BLaER1 treated with 17β-estradiol and CSF1 and Interleukin-3, amounts not matched to agents 10 nM and 100 nM (cell line): ENCODE data around the gene DPYSL5.
A peak's percentile ranks its signal among the peaks of the same experiment; 100 is the strongest.
"Not testable (repeated sequence)": the region's sequence is repeated elsewhere in the genome, so short reads cannot be mapped to it uniquely, and the experiment has no call there.

Experiments
- H3K27ac ChIP-seq, 11 experiments: shearing (Covaris generic); formaldehyde crosslinking; 2 replicates each; pipeline ENCODE4 v1.8.1; 2022
- H3K27me3 ChIP-seq, 11 experiments: shearing (Covaris generic); formaldehyde crosslinking; 2 replicates each; pipeline ENCODE4 v1.8.1; 2022
- H3K36me3 ChIP-seq, 11 experiments: shearing (Covaris generic); formaldehyde crosslinking; 2 replicates each; pipeline ENCODE4 v1.8.1; 2022
- H3K4me1 ChIP-seq, 10 experiments: shearing (Covaris generic); formaldehyde crosslinking; 2 replicates each; pipeline ENCODE4 v1.8.1; 2022
- H3K4me2 ChIP-seq, 11 experiments: shearing (Covaris generic); formaldehyde crosslinking; 2 replicates each; pipeline ENCODE4 v1.8.1; 2022
- H3K4me3 ChIP-seq, 10 experiments: shearing (Covaris generic); formaldehyde crosslinking; 2 replicates each; pipeline ENCODE4 v1.8.1; 2022
- H3K9ac ChIP-seq, 11 experiments: shearing (Covaris generic); formaldehyde crosslinking; 2 replicates each; pipeline ENCODE4 v1.8.1; 2022
- H3K9me3 ChIP-seq, 11 experiments: shearing (Covaris generic); formaldehyde crosslinking; replicated peaks in 1 of 11; 2 replicates each; pipeline ENCODE4 v1.8.1; 2022
- H4K20me1 ChIP-seq, 11 experiments: shearing (Covaris generic); formaldehyde crosslinking; 2 replicates each; pipeline ENCODE4 v1.8.1; 2022
- Cebpa-rat ChIP-seq, 11 experiments: shearing (Covaris generic); IDR thresholded peaks; 2 replicates each; pipeline ENCODE4 v1.8.1; 2022

The DPYSL5 gene

GRCh38 chr2:26913606-26913998, 65.7 kb downstream of the DPYSL5 start:
- Histone ChIP-seq H3K4me2 (no peak overlapping the region), H3K4me3 (no peak overlapping the region), H3K4me1 (no peaks in the 10 kb centered on the region; a peak in 1 of 20 replicates), H3K36me3 (no peaks in the 10 kb centered on the region), H3K27ac (no peak overlapping the region), H3K9me3 (peaks cover 0 to 8% (median 4%) of the 10 kb centered on the region in 11 experiments; a peak in 5 of 22 replicates), H3K27me3 (no peaks in the 10 kb centered on the region), H3K9ac (no peak overlapping the region), H4K20me1 (no peaks in the 10 kb centered on the region)
- TF ChIP-seq Cebpa-rat (IDR thresholded peaks at IDR 0.05), result no peak

GRCh38 chr2:26913999-26914658, 66.2 kb downstream of the DPYSL5 start:
- Histone ChIP-seq H3K27me3 (no peaks in the 10 kb centered on the region), H3K4me1 (no peaks in the 10 kb centered on the region; a peak in 1 of 20 replicates), H3K36me3 (no peaks in the 10 kb centered on the region), H3K4me2 (no peak overlapping the region), H4K20me1 (no peaks in the 10 kb centered on the region), H3K4me3 (no peak overlapping the region), H3K9me3 (peaks cover 0 to 8% (median 4%) of the 10 kb centered on the region in 11 experiments; a peak in 5 of 22 replicates), H3K27ac (no peak overlapping the region), H3K9ac (no peak overlapping the region)
- TF ChIP-seq Cebpa-rat (IDR thresholded peaks at IDR 0.05), result no peak

- TF ChIP-seq Cebpa-rat (IDR thresholded peaks at IDR 0.05), result no peak
- Histone ChIP-seq H3K36me3 (no peaks in the 10 kb centered on the region), H3K27ac (no peak overlapping the region), H3K9me3 (peaks cover 0 to 8% (median 4%) of the 10 kb centered on the region in 11 experiments; a peak in 5 of 22 replicates), H3K4me2 (no peak overlapping the region), H3K27me3 (no peaks in the 10 kb centered on the region), H3K9ac (no peak overlapping the region), H4K20me1 (no peaks in the 10 kb centered on the region), H3K4me3 (no peak overlapping the region), H3K4me1 (no peaks in the 10 kb centered on the region; a peak in 1 of 20 replicates)
Observed at GRCh38 chr2:26914659-26915310, 66.9 kb downstream of the DPYSL5 start.

GRCh38 chr2:26915316-26915715, 67.4 kb downstream of the DPYSL5 start:
- no peaks in the 10 kb centered on the region for H4K20me1 ChIP-seq
- no peaks in the 10 kb centered on the region for H3K27me3 ChIP-seq
- no peak overlapping the region for H3K27ac ChIP-seq
- H3K4me2 ChIP-seq, result no peak overlapping the region
- H3K4me3 ChIP-seq, result no peak overlapping the region
- H3K4me1 ChIP-seq, result no peaks in the 10 kb centered on the region; a peak in 1 of 20 replicates
- no peak overlapping the region for H3K9ac ChIP-seq
- peaks cover 0 to 4% (median 2%) of the 10 kb centered on the region in 11 experiments; a peak in 5 of 22 replicates for H3K9me3 ChIP-seq
- no peaks in the 10 kb centered on the region for H3K36me3 ChIP-seq
- TF ChIP-seq Cebpa-rat (IDR thresholded peaks at IDR 0.05), result no peak

- H3K4me1 ChIP-seq, result no peaks in the 10 kb centered on the region; a peak in 1 of 20 replicates
- H3K9ac ChIP-seq, result no peak overlapping the region
- H3K27ac ChIP-seq, result no peak overlapping the region
- H3K4me3 ChIP-seq, result no peak overlapping the region
- H3K27me3 ChIP-seq, result no peaks in the 10 kb centered on the region
- no peaks in the 10 kb centered on the region for H3K36me3 ChIP-seq
- no peak for TF ChIP-seq Cebpa-rat (IDR thresholded peaks at IDR 0.05)
- no peaks in the 10 kb centered on the region for H3K9me3 ChIP-seq
- no peaks in the 10 kb centered on the region for H4K20me1 ChIP-seq
- H3K4me2 ChIP-seq, result no peak overlapping the region
Observed at GRCh38 chr2:26916128-26916692, 68.3 kb downstream of the DPYSL5 start.

- Histone ChIP-seq H3K27ac (no peak overlapping the region), H3K9me3 (no peaks in the 10 kb centered on the region), H3K27me3 (no peaks in the 10 kb centered on the region), H3K36me3 (no peaks in the 10 kb centered on the region), H4K20me1 (no peaks in the 10 kb centered on the region; a peak in 1 of 22 replicates), H3K9ac (no peak overlapping the region), H3K4me2 (no peak overlapping the region), H3K4me1 (no peaks in the 10 kb centered on the region; a peak in 1 of 20 replicates), H3K4me3 (no peak overlapping the region)
- no peak for TF ChIP-seq Cebpa-rat (IDR thresholded peaks at IDR 0.05)
Observed at GRCh38 chr2:26917135-26917836, 69.4 kb downstream of the DPYSL5 start.

GRCh38 chr2:26921323-26921722, 73.4 kb downstream of the DPYSL5 start:
- H3K9ac ChIP-seq, result no peak overlapping the region
- no peaks in the 10 kb centered on the region; a peak in 1 of 22 replicates for H4K20me1 ChIP-seq
- no peaks in the 10 kb centered on the region for H3K36me3 ChIP-seq
- H3K4me1 ChIP-seq, result peaks cover 0 to 7% (median 0%) of the 10 kb centered on the region in 10 experiments; a peak in 2 of 20 replicates
- no peaks in the 10 kb centered on the region for H3K27me3 ChIP-seq
- no peak overlapping the region for H3K4me2 ChIP-seq
- no peaks in the 10 kb centered on the region for H3K9me3 ChIP-seq
- no peak overlapping the region for H3K27ac ChIP-seq
- TF ChIP-seq Cebpa-rat (IDR thresholded peaks at IDR 0.05), result no peak
- no peak overlapping the region for H3K4me3 ChIP-seq

- Histone ChIP-seq H3K27me3 (no peaks in the 10 kb centered on the region), H3K4me2 (peak overlapping the region in 4 of 11 experiments; percentile 10 to 36 (median 22); a peak in 5 of 22 replicates), H3K9me3 (no peaks in the 10 kb centered on the region), H3K4me1 (peaks cover 0 to 7% (median 0%) of the 10 kb centered on the region in 10 experiments; a peak in 2 of 20 replicates), H3K36me3 (no peaks in the 10 kb centered on the region), H3K9ac (no peak overlapping the region), H4K20me1 (no peaks in the 10 kb centered on the region; a peak in 1 of 22 replicates), H3K27ac (no peak overlapping the region), H3K4me3 (no peak overlapping the region)
- TF ChIP-seq Cebpa-rat (IDR thresholded peaks at IDR 0.05), result no peak
Observed at GRCh38 chr2:26922405-26923188, 74.7 kb downstream of the DPYSL5 start.

- not testable (repeated sequence) for H4K20me1 ChIP-seq, H3K4me1 ChIP-seq, H3K4me3 ChIP-seq, H3K27ac ChIP-seq, H3K9me3 ChIP-seq, H3K27me3 ChIP-seq, H3K9ac ChIP-seq, H3K4me2 ChIP-seq, H3K36me3 ChIP-seq
Observed at GRCh38 chr2:26923189-26923466, 75.2 kb downstream of the DPYSL5 start.
